Ovary (tissue), 3 donors: Measurements from ENCODE around the gene CPT1B.

Experiments used
- CTCF ChIP-seq, 3 donors: fragments of 450-650 bp in 2 of 3; fragments of 200-600 bp in 1 of 3; IDR thresholded peaks; one replicate each; pipeline versions ENCODE4 v1.5.1 to v1.8.0; 2016 to 2022; ENCODE audit warnings: antibody characterized with exemption in 3 of 3, mild to moderate bottlenecking in 1 of 3
- POLR2A ChIP-seq: fragments of 450-650 bp; IDR thresholded peaks from one replicate; pipeline ENCODE4 v1.6.1; 2017; ENCODE audit warnings: antibody characterized with exemption, mild to moderate bottlenecking, moderate library complexity
- donor health status: DM: no; HTN: no; CAD: no.

DNA sequence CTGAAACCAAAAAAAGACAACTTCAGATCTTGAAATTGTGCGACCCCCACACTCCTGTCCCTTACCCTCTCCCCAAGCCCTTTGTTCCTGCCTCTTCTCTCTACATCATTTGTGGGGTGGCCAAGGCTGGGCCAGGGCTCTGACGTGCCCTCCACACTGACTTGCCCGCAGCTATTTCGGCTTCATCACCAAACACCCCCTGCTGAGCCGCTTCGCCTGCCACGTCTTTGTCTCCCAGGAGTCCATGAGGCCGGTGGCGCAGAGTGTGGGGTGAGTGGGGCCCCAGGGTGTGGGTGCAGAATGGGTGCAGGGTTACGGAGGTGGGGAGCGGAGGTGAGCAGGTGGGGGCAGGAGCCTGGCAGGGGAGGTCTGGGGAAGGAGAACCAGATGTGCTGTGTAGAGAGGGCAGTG, 31.8 kb upstream of the CPT1B start:
- TF ChIP-seq POLR2A, result no peak
- TF ChIP-seq CTCF (IDR thresholded peaks at IDR 0.05), result no peak
